Raji (cell line): ENCODE results near the gene CCDC91.

Experiments used
- POLR2A ChIP-seq: IDR thresholded peaks from 2 replicates; pipeline ENCODE4 v1.6.1; 2011; ENCODE audit warnings: low read depth, low read length, control low read depth; ENCODE audit not compliant: insufficient read depth

Gene CCDC91

DNA sequence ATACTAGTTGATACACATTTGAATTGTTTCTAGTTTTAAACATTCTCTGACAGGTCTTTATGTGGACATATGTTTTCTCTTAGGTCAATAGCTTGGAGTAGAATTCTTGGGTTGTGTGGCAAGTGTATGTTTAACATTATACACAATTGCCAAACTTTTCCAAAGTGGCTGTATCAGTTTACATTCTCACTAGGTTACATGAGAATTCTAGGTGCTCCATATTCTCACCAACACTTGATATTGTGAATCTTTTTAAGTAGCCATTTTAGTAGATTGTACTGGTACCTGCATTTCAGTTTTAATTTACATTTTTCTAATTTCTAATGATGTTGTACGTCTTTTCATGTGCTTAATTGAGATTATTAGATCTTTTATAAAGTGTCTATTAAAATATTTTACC, 28.6 kb downstream of the CCDC91 start:
- no peak for TF ChIP-seq POLR2A

DNA sequence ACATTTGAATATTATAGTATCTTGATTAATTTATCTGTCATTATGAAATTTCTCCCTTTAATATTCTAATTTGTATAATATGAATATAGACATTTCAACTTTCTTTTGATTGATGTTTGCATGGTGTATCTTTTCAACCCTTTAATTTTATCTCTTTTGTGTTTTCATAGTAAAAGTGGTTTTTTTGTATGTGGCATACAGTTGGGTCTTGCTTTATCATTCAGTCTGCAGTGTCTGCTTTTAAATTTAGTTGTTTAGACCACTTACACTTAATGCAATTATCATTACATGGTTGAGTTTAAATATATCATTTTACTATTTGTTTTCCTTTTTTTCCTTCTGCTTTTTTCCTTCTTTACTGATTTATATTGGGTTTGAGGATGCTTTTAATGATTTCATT, 29.6 kb downstream of the CCDC91 start:
- TF ChIP-seq POLR2A = no peak

- no peak for TF ChIP-seq POLR2A
Observed at GRCh38 chr12:28222081-28222700, 31.9 kb downstream of the CCDC91 start.

DNA sequence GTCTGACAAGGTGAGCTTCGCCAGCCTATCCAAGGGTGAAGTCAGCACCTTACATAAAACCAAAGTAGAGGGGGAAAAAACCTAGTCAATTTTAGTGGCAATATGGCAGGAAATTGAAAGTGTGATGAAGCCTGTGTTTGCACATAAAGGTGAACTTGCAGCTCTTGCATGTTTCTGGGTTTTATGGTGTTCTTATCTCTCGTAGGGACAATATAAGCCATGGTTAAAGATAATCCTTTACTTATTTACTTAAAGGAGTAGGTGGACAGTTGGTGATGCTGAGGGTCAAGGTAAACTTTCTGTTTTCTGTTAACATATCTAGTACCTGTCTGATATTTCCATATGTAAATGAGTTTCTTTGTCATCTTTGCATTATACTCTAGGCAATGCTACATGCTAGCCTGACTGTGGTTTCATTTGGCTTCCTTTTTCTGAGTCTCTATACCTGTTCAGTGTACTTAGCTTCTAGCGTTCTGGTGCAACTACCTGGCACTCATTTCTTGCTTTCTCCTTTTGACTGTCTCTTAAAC, 32.8 kb downstream of the CCDC91 start:
- TF ChIP-seq POLR2A = no peak

DNA sequence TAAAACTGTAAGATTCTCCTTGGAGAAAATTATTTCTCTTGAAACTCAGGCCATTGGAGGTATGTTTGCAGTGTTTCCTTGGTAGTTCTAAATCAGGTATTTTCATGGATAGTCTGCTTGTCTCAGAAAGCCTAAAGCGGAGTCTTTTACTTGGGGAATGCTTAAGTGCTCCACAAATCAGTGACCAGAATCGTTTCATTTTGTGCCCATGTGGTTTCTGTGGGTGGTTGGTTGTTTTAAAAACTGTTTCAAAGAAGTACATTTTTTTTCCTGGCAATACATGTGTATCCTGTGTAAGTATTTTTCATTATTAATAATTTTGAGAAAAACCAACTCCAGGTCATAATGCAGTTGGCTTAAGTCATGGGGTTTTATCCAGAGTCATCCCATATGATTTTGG, 33.6 kb downstream of the CCDC91 start:
- no peak for TF ChIP-seq POLR2A

DNA sequence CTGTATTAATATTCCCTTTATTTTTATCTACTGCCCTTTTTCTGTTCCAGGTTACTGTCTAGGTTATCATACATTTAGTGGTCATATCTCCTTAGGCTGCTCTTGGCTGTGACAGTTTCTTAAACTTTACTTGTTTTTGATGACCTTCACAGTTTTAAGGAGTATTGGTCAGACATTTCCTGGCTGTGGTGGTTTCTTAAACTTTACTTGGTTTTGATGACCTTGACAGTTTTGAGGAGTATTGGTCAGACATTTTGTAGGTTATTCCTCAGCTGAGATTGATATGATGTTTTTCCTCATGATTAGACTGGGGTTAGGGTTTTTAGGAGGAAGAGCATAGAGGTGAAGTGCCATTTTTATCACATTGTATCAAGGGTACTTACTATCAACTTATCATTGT, 36.4 kb downstream of the CCDC91 start:
- no peak for TF ChIP-seq POLR2A

DNA sequence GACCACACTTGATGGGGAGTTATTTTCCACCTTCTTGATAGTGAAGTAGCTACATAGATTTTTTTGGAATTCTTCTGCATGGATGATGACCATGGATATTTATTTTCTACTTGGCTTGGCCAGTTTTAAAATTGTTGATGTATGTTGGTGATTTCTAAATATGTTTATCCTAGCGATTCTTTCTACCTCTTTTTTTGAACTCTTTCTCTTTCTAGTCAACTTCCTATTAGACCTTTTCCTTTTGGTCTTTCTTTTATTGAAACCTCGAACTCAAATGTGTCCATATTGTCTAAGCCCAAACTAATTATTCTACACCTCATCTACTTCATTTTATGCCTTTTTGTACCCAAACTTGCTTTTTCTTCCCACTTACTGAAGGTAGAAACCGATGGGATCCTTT, 37.0 kb downstream of the CCDC91 start:
- TF ChIP-seq POLR2A = no peak

DNA sequence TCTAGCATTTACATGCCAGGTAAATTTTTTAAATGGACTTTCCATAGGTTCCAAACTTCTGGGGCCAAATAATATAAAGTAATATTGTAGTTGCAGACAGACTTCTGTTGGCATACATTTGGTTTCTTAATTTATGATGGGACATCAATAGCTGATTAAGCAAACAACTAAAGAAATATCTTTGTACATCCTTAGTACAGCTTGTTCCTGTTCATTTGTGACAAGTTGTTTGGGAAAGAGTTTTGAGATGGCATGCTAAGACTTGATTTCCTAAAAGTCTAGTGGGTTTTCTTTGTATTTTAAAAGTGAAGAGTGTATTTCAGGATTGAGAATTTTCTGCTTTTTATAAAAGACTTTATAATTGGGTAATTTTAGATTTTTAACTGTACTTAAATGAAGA, 41.0 kb downstream of the CCDC91 start:
- no peak for TF ChIP-seq POLR2A

DNA sequence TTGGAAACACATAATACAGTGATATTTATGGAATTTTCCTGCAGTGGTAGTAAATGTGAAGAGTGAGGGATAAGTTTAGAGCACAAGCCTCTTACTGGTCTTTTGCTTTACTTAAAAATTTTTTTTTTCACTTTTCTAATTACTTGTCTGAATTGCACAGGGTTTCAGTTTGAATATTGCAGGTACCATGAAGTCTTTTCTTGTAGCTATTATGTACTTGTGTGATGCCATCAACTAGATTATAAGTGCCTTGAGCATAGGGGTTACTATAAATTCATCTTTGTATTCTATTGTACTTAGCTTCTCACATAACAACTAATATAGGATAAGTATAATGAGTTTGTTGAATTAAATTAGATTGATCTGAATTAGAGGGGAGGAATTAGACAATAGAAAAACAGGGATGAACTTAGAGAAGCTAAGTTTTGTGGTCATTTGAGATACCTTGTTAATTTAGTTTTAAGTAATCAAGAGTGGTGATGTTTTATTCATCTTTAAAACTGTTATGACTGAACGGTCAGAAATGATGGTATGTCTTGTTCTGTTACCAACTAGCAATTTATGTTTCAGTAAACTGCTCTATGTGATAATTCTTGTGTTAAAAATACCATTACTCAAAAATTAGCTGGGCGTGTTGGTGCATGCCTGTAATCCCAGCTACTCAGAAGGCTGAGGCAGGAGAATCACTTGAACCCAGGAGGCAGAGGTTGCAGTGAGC, 42.1 kb downstream of the CCDC91 start:
- TF ChIP-seq POLR2A = no peak

DNA sequence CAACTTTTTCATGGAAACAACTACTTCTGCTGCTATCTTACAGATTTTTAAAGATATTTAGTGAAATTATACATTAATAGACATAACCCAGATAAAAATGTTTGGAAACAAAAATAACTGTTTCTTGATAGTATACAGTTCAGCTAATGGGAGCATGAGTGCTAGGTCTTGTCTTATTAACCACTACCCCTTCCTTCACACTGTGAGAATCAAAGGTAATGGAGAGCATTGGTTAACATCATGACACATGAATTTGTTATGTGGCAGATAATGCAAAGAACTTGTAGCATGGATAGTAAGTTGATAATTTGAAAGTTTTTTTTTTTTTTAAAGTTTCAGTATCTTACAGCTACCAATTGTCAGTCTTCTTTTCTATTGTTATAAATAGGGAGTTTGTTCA, 44.2 kb downstream of the CCDC91 start:
- TF ChIP-seq POLR2A = no peak

GRCh38 chr12:28235015-28235414, 44.8 kb downstream of the CCDC91 start:
- no peak for TF ChIP-seq POLR2A

- TF ChIP-seq POLR2A = no peak
Observed at GRCh38 chr12:28235985-28236384, 45.7 kb downstream of the CCDC91 start.

- TF ChIP-seq POLR2A = no peak
Observed at GRCh38 chr12:28237423-28237822, 47.2 kb downstream of the CCDC91 start.

DNA sequence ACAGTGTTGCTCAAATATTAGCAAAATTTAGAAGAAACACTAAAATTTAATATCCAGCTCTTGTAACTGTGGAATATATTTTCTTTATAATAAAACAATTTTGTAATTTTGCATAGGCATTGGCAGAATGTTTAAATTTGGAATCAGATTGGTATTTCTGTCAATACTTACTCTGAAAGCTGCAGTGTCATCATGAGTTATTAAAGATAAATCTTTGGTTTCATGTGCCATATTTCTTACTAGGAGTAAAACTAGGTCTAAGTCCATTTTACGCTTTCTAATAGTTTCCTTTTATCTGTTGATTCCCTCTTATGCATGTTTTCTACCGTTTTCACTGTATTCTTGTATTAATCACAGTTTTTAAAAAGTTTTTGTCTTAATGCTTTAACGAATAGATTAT, 49.7 kb downstream of the CCDC91 start:
- TF ChIP-seq POLR2A = no peak

DNA sequence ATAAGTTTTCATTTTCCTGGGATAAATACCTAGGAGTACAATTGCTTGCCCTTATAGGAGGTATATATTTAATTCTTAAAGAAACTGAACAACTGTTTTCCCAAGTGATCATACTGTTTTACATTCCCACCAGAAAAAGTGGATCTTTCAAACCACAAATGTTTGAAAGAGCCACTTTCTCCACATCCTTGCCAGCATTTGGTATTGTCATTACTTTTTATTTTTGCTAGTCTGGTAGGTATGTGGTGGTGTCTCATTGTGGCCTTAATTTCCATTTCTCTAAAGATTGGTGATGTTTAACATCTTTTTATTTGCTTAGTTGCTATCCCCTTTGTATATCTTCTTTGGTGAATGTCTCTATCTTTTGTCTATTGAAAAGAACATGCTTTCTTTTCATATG, 50.6 kb downstream of the CCDC91 start:
- no peak for TF ChIP-seq POLR2A

- no peak for TF ChIP-seq POLR2A
Observed at GRCh38 chr12:28242129-28242495, 51.9 kb downstream of the CCDC91 start.
